Neural progenitor cell (in vitro differentiated cells): ENCODE data around the gene PRDX6.

Experiments
- CTCF ChIP-seq: fragments of 200-600 bp; sonication (generic); IDR thresholded peaks from 2 replicates; pipeline ENCODE4 v1.5.1; 2017; ENCODE audit warnings: antibody characterized with exemption, mild to moderate bottlenecking
- EZH2phosphoT487 ChIP-seq: fragments of 200-600 bp; sonication (generic); IDR thresholded peaks from 2 replicates; pipeline ENCODE4 v1.6.1; 2017; ENCODE audit warnings: antibody characterized with exemption

GRCh38 chr1:173475564-173476196 is 1.5 kb upstream of the PRDX6 start:
- no peak for TF ChIP-seq CTCF
- TF ChIP-seq EZH2phosphoT487, result no peak
